HG03575 (cell line): ENCODE results near the gene TNRC6B.

Experiments used
- ATAC-seq: cut with Tn5 transposase; IDR thresholded peaks from one replicate; pipeline ENCODE4 v1.9.1; 2021; ENCODE audit not compliant: unreplicated experiment, insufficient number of reproducible peaks, low FRiP score; ENCODE audit errors: extremely low read depth

Gene TNRC6B

DNA sequence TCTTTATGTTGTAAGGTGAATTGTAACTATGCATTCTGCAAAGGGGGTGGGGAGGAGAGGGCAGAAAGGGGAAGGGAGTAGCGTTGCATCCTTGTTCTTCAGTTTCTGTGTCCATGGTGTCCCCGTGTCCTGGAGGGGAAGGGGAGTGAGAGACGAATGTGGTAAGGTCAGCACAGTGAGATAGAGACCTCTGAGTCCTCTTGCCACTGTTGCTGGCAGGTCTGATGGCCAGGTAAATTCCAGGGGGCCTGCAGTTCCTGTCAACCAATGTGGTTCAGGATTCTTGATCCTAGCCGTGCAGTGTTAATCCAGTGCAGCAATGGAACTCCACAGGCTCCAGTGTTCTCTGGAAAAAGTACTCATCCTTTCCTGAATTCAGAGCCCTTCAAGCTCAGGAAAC, 154.0 kb downstream of the TNRC6B start:
- ATAC-seq: no peak

DNA sequence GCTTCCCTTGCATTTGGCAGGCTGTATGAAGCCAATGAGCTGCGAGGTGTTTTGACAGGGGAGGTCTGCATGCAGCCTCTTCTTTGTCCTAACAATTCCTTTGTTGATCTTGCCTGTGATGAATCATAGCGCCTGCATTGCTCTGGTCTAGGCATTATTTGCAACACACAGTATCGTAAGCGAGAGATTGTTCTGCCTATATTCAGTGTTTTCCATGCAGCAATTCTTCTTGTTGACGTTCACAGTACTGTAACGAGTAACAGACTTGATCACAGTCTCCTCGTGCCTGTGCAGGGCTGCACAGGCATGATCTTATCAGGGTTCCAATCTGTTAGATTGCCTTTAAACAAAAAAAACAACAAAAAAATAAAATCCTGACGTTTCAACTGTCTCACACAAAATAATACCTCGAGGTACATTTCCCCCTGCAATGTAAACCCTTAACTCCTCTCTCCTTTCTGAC, 154.6 kb downstream of the TNRC6B start:
- no peak for ATAC-seq

DNA sequence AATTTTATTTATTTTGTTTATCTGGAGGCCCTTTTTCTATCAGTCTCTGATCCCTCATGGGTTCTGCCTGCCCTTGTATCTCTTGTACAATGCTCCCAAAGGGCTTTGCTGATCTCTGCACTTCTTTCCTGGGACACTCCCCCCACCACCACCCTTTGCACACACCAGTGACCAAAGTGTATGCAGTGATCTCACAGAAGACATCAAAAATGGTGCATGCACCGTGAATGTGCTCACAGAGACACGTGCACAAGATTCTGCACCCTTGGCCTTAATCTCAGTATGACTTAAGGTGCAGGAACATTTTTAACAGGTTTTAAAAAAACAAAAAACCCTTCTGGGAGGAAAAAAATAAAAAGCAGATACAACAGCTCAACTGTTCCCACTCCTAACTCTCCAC, 156.3 kb downstream of the TNRC6B start:
- ATAC-seq: no peak

DNA sequence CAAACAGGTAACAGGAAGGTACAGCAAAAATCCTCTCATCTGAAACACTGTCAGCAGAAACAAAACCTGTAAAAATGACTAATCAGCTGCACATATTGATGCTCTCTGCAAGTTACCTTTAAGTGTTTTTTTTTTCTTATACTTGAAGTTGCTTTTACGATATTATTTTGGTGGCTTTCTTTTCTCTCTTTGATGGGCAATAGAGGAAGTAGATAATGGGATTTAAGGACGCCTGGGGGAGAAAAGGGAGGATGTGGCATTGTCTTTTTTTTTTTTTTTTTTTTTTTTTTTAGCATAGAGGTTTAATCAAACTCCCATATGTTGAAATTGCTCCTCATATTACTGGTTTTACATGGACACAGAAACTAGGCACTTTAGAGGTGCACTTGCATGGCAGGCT, 157.2 kb downstream of the TNRC6B start:
- no peak for ATAC-seq

DNA sequence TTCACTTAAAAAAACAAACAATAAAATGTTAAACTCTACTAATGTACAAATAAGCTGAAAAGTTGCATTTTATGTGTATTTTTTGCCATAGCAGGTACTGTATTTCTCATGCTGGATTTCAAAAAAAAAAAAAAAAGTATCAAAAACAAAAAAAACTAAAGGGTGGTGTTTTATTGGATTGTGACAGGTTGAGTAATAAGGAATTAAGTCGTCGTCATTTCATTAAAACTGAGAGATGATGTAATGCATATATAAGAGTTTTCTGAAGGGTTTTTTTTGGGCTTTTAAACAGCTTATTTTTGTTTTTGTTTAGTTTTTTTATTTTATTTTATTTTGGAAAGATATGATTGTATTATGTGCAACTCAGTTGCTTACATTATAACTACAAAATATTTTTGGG, 157.6 kb downstream of the TNRC6B start:
- no peak for ATAC-seq

DNA sequence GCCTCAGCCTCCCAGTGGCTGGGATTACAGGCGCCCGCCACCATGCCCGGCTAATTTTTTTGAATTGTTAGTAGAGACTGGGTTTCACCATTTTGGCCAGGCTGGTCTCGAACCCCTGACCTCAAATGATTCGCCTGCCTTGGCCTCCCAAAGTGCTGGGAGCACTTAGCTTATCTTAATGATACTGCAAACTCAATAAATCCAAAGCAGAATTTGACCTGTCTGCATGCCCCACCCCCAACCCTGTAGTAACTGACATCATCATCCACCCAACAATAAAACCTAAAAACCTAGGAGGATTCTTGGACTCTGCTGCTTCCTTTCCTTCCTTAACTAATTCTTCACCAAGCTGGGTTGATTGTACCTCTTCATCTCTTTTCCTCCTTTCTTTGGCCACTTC, 162.3 kb downstream of the TNRC6B start:
- ATAC-seq: no peak

DNA sequence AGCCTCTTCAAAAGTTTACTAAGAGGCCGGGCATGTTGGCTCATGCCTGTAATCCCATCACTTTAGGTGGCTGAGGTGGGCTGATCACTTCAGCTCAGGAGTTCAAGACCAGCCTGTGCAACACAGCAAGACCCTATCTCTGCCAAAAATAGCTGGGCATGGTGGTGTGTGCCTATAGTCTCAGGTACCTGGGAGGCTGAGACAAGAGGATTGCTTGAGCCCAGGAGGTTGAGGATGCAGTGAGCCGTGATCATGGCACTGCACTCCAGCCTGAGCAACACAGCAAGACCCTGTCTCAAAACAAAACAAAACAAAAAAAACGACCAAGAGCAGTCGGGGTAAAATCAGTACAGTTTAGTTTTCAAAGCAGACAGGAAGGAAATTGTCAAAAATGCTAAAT, 163.9 kb downstream of the TNRC6B start:
- ATAC-seq: no peak

DNA sequence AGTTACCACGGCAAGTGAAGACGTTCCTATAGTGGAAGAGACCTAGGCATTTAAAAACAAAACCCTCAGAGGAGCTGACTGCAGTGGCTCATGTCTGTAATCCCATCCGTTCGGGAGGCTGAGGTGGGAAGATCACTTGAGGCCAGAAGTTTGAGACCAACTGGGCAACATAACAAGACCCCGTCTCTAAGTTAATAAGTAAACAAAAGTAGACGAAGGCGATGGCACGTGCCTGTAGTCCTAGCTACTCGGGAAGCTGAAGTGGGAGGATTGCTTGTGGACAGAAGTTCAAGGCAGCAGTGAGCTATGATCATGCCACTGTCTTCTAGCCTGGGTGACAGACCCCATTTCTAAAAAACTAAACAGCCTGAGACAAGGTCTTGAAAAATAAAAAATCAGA, 164.8 kb downstream of the TNRC6B start:
- no peak for ATAC-seq

DNA sequence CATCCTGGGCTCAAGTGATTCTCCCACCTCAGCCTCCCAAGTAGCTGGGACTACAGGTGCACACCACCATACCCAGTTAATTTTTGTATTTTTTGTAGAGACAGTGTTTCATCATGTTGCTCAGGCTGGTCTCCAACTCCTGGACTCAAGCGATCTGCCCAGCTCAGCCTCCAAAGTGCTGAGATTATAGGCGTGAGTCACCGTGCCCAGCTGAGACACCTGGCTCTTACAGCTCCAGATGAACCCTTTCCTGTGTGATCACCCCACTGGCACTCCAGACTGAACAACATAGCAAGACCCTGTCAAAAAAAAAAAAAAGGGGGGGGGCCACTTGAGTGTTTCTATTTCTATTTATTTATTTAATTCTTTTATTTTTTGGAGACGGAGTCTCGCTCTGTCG, 167.5 kb downstream of the TNRC6B start:
- ATAC-seq: no peak

DNA sequence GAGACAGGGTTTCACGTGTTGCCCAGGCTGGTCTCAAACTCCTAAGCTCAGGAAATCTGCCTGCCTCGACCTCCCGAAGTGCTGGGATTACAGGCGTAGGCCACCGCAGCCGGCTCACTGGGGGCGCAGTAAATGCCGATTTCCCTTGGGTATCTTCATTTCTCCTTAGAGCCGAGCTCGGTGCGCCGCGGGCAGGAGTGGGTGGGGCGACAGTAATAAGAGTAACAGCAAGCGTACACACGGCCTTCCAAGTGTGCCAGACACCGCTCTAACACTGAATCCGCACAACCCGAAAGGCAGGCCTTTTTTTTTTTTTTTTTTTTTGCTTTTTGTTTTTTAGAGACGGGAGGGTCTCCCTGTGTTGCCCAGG, 168.1 kb downstream of the TNRC6B start:
- no peak for ATAC-seq

DNA sequence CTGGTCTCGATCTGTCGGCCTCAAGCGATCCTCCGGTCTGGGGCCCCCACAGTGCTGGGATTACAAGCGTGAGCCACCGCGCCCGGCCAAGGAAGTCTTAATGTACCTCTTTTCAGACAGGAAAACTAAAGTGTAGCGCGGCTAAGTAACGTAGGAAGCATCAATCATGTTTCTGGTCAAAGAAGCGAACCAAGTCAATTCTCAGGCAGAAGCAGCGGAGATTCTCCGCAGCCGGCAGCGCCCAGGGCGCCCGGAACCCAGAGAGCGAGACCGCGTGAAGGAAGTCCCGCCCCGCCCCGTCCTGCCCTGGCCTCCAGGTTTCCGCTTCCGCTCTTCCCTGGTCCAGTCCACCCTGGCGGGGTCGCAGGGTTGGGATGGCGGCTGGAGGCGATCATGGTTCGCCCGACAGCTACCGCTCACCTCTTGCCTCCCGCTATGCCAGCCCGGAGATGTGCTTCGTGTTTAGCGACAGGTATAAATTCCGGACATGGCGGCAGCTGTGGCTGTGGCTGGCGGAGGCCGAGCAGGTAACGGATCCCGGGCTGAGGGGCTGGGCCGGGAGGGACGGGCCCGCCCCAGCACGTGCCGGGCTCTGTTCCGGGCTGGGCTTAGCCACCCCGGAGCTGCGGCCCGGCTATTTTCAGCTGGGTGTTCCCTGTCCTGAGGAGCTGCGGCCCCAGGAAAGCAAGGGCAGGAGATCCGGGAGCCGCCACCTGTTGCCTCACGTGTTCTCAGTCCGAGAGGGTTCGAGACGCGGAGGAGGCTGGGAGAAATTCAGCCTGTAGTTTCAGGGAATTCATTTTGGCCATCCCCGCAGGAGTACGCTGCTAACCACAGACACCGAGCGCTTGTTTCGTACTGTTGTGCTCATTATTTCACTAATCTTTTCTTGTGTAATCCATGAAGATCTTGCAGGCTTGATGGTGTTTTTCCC, 168.7 kb downstream of the TNRC6B start, which contains the start of gene ADSL:
Gene ADSL (plus strand): TSS at position 316 of the 934 bp plus-strand sequence. CDS start 59 bp downstream, at position 375.
- no peak for ATAC-seq

DNA sequence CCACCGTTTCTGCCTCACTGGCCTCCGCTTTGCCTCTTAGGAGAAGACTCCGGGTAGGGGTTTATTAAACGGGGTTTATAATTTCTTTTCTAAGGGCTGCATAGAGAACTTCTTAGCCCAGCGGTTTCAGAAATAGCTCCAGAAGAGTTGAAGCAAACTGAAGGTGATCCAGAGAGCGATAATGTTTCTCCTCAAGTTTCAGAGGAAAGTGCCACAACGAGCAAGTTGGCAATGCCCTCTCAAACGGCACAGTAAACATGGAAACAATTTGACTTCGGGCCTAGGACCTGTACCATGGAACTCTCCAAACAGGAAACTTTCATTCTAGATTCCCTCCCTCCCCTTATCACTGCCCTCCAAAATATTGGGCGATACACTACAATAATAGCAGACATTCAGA, 169.6 kb downstream of the TNRC6B start:
- no peak for ATAC-seq

DNA sequence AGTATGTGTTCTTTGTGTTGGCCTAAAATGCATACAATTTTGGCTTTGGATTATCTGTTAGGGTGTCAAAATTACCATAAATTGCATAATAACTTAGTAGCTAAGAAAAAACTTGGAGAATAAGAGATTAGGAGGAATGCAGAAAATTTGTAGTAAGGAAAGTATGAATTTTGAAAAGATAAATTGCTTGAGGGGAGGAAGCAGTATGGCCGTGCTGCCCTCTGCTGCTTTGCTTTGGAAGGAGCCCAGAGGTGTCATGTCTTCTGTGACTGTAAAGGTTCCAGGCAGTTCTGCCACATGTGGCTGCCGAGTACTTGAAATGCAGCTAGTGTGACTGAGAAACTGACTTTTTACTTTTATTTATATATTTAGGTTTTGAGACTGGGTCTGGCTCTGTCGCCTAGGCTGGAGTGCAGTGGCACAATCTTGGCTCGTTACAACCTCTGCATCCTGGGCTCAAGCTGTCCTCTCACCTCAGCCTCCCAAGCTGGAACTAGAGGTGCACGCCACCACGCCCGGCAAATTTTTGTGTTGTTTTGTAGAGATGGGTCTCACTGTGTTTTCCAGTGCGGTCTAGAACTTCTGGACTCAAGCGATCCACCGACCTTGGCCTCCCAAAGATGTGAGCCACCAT, 170.4 kb downstream of the TNRC6B start:
- no peak for ATAC-seq

DNA sequence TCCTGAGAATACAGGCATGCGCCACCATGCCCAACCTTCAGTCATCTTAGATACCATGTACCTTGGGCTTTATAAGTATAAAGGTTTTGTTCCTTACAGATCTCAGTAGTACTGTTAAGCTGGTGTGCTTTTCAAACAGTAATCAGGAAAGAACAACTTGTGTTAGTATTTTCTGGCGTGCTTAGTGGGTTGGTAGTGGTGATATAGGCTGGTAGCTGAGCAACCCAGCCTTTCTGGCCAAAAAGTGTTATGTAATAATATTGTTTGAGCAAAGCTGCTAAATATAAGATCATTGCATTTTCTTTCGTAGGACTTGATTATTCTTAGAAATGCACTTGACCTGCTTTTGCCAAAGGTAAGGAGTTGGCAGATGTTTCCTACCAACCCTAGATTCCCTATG, 175.0 kb downstream of the TNRC6B start:
- ATAC-seq: no peak

DNA sequence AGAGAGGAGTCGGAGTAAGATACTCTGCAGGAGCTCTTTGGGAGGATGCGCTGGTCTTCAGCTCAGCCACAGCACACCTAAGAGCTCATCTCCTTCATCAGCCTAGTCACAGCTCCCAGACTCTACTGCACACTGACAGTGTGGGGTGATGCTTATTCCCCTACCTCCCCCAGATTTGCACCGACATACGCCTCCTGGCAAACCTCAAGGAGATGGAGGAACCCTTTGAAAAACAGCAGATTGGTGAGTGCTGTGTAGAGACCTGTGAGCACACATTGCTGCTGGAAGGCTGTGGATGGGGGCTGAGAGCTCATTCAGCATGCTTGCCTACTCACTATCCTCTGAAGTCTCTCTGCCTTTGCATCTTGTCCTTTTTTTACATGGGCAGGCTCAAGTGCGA, 183.4 kb downstream of the TNRC6B start:
- no peak for ATAC-seq

DNA sequence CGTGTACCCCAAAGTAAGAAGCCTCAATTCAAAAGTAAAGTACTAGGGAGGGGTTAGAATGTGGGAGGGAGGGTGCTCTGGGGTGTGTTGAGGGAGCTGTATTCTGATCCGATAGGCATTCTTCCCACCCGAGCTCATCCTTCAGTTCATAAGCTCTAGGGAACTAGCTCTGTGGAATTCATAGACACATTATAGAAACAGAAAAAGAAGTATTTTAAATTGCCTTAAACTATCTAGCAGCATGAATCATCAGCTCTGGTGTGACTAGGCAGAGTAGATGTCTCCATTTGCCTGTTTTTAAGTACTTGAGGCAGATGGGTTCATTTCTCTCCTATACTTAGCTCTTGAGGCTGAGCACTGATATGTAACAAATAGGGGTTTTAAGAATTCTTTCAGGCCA, 185.3 kb downstream of the TNRC6B start:
- no peak for ATAC-seq

DNA sequence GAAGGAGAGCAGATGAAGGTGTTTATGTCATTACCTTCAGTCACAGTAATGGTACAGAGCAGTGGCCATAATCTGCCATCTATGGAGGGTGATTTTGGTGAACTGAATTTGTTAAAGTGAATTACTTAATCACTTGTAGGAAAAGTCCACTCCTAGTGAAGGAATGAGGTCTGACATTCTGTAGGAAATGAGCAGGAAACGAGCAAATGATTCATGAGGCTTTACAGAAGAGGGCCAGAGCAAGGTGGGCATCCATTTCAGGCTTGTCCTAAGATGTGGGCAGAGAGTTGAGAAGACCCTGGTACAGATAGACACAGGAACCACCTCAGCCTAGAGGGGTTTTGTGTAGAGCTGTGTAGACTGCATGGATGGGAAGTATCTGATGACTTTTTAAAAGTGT, 186.7 kb downstream of the TNRC6B start:
- no peak for ATAC-seq

DNA sequence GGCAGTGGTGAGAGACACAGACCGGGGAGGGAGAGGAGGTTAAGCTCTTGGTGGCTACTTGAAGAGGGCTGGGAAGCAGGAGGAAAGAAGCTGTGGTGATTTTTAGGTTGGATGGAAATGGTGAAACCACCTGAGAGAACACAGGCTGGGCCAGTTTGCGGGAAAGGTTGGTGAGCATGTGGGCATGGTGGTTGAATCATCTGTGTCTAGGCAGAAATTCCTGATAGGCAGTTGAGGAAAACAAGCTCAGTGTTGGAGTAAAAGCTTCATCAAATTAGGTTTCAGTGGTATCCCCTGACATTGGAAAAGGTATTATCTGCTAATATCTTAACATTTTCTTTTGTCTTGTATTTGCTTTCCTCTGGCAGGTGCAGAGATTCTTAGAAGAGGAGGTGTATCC, 188.3 kb downstream of the TNRC6B start:
- ATAC-seq: no peak

DNA sequence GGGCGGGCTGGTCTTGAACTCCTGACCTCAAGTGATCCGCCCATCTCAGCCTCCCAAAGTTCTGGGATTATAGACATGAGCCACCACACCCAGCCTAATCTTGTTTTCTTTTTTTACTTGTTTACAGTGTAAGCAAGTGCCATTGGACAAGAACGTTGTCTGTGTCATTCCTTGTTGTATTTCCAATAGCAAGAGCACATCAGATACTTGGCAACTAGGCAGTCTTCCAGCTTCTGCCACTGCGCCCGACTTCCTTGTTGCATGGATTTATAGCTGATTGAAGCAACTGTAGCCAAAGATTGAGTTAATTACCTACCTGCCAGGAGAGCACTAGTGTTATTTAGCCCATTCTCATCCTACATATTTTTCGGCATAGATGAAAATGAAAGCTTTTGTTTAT, 189.6 kb downstream of the TNRC6B start:
- ATAC-seq: no peak

DNA sequence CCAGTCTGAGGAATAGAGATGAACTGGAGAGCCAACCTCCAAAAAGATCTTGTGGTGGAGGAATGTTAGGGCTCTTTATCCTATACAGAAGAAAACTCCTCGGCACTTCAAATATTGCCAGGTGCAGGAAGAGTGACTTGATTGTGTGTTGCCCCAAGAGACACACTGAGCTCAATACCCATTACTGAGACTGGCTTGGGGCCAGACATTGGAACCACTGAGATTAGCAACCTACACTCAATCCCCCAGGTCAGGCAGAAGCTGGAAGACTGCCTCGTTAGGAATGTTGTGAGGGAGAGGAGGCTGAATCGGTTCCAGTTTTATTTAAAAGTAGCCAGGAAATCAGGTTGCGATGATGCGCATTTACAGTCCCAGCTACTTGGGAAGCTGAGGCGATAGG, 190.3 kb downstream of the TNRC6B start:
- no peak for ATAC-seq
